ENCODE measurements around the gene KCNN4. TPM values are rescaled to one million over a fixed set of nuclear protein-coding genes. Genes with fewer than 3 reads are reported as not detected.

The KCNN4 gene
- total RNA-seq, 1 donor from 2014 or later: 0.41 TPM

GRCh38 chr19:43759515-43759914 lies 21.3 kb downstream of the KCNN4 start:
- ATAC-seq (no peak), DNase-seq (ENCODE audit: missing footprints) (no peak)
- intact Hi-C loops (cut with DNase I): loop anchor here (10.0 kb wide), 1 partner anchor 175 kb away; the partner anchor contains the start of gene ZNF45

DNA sequence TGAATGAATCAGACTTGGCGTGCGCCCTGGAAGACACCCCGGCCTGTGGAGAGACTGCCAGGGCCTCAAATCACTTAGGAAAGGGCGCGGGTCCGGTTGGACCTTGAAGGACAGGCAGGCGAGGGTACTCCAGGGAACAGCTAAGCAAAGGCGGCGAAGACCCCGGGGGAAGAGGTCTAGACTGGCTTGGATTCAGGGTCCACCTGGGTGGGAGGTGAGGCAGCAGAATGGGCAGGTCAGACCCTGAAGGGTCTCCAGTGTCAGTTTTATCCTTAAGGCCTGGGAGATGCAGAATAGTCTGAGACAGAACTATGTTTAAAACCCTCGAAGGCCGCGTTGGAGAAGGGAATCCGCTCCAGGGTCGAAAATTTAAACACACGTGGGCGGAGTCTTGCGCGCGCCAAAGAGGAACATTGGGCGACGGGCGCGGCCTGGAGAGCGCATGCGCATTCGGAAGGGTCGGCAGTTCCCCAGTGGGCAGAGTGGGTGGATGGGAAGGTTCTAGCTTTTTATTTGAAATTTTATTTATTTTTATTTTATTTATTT lies 25.4 kb downstream of the KCNN4 start:
- intact Hi-C loops (cut with DNase I): loop anchor here (2.0 to 10.0 kb wide), 2 partner anchors 87 to 179 kb away; partner anchors contain the start of gene ZNF45
- DNase-seq (ENCODE audit: missing footprints): peak; percentile 90
- ATAC-seq: peak; percentile 74

GRCh38 chr19:43754503-43755255 lies 26.1 kb downstream of the KCNN4 start, which contains the start of gene SMG9:
TSS of gene SMG9 (minus strand) at chr19:43754962. CDS start at chr19:43750741, 4,221 bp downstream.
- ATAC-seq (peak; percentile 96), DNase-seq (ENCODE audit: missing footprints) (peak; percentile 99)
- intact Hi-C loops (cut with DNase I): loop anchor here (2.0 to 10.0 kb wide), 2 partner anchors 86 to 180 kb away; partner anchors contain the start of gene ZNF45

GRCh38 chr19:43754253-43754502 lies 26.6 kb downstream of the KCNN4 start:
- intact Hi-C loops (cut with DNase I): loop anchor here (2.0 to 10.0 kb wide), 2 partner anchors 85 to 181 kb away; partner anchors contain the start of gene ZNF45
- no peak for DNase-seq (ENCODE audit: missing footprints)
- ATAC-seq: no peak

DNA sequence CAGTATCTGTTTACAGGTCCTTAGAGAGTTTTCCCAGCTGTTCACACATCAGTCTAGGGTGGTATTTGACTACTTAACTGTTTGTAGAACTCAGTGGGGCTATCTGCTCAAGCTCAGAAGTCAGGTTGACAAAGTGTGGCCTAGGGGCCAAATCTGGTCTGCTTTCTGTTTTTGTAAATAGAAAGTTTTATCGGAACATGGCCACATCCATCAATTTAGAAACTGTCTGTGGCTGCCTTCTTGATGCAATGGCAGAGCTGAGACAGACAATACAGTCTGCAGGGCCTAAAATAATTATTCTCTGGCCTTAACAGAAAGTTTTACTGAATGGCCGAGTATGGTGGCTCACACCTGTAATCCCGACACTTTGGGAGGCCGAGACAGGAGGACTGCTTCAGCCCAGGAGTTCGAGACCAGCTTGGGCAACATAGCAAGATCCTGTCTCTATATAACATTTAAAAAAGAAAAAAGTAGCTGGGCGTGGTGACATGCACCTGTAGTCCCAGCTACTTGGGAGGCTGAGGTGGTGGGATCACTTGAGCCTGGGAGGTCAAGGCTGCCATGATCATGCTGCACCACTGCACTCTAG lies 28.4 kb downstream of the KCNN4 start:
- intact Hi-C loops (cut with DNase I): loop anchor here (10.0 kb wide), 1 partner anchor 182 kb away; the partner anchor contains the start of gene ZNF45
- DNase-seq (ENCODE audit: missing footprints) (no peak), ATAC-seq (no peak)

DNA sequence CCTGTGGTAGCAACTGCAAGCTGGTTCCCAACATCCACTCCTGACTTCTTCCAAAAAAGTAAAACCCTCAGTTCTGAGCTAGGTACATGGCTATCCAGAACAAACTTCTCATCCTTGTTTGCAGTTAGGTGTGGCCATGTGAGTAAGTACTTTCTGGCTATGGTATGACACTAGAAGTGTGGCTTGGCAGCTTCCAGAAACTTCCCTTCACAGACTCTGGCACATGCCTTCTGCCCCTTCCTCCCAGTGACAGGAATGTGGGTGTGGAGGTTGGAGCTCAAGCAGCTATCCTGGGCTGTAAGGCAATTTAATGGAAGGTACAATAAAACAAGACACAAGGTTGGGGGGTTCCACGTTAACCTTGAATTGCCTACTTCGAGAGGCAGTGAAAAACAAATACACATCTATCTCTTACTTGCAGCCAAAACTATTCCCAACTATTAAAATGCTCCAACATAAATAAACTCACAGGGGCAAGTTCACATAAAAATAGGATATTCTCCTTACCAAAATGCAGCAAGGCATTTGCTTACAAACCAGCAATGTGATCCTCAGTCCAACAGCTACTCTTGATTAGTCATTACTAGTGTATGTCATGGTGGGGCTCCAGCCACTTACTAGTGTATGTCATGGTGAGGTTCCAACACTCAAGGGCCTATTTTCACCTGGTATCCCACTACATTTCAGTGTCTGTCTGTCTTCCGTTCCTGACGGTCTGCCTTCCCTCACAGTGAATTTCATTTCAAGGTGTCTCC lies 29.1 kb downstream of the KCNN4 start:
- DNase-seq (ENCODE audit: missing footprints) (no peak), ATAC-seq (no peak)
- intact Hi-C loops (cut with DNase I): loop anchor here (10.0 kb wide), 1 partner anchor 183 kb away; the partner anchor contains the start of gene ZNF45

DNA sequence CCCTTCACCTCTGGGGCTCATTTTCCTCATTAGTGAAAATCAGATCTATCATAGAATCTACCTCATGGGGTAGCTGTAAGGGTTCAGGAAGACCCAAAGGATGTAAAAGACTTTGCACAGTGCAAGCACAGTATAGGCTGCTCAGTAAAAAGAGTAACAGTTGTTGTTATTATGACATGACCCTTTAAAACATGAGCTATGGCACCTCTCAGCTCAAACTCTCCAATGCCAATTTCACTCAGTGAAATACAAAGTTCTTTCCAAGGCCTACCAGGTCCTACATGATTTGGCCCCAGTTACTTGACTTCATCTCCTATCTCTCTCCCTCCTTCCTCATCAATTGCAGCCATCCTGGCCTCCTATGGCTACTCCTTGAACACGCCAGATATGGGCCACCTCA lies 30.9 kb downstream of the KCNN4 start:
- intact Hi-C loops (cut with DNase I): loop anchor here (10.0 kb wide), 1 partner anchor 185 kb away; the partner anchor contains the start of gene ZNF45
- DNase-seq (ENCODE audit: missing footprints): no peak
- ATAC-seq: no peak

DNA sequence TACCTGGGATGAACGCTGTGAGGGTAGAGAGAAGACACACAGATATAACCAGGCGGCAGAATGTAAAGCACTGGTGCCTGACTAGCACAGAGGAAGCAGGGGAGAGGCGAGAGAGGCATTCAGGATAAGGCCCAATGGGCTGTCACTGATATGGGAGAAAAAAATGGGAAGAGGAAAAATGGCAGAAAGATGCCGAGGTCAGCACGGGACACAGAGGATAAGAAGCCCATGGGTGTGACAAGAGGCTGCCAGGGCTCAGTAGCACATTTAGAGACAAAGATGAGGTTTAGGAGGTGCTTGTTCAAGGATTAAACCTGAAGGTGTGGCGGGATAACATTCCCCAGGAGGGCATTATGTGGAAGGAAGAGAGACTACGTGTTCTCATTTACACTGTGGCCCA lies 31.6 kb downstream of the KCNN4 start:
- no peak for ATAC-seq
- no peak for DNase-seq (ENCODE audit: missing footprints)
- intact Hi-C loops (cut with DNase I): no loop called here

- intact Hi-C loops (cut with DNase I): no loop called here
- ATAC-seq (no peak), DNase-seq (ENCODE audit: missing footprints) (no peak)
Measured at GRCh38 chr19:43748685-43749084, 32.1 kb downstream of the KCNN4 start.

GRCh38 chr19:43748205-43748594 lies 32.6 kb downstream of the KCNN4 start:
- intact Hi-C loops (cut with DNase I): no loop called here
- DNase-seq (ENCODE audit: missing footprints) (no peak), ATAC-seq (no peak)

GRCh38 chr19:43747557-43748204 lies 33.1 kb downstream of the KCNN4 start:
- no peak for ATAC-seq
- intact Hi-C loops (cut with DNase I): no loop called here
- no peak for DNase-seq (ENCODE audit: missing footprints)

- intact Hi-C loops (cut with DNase I): no loop called here
- no peak for ATAC-seq
- DNase-seq (ENCODE audit: missing footprints): no peak
Measured at GRCh38 chr19:43743059-43743458, 37.7 kb downstream of the KCNN4 start.

DNA sequence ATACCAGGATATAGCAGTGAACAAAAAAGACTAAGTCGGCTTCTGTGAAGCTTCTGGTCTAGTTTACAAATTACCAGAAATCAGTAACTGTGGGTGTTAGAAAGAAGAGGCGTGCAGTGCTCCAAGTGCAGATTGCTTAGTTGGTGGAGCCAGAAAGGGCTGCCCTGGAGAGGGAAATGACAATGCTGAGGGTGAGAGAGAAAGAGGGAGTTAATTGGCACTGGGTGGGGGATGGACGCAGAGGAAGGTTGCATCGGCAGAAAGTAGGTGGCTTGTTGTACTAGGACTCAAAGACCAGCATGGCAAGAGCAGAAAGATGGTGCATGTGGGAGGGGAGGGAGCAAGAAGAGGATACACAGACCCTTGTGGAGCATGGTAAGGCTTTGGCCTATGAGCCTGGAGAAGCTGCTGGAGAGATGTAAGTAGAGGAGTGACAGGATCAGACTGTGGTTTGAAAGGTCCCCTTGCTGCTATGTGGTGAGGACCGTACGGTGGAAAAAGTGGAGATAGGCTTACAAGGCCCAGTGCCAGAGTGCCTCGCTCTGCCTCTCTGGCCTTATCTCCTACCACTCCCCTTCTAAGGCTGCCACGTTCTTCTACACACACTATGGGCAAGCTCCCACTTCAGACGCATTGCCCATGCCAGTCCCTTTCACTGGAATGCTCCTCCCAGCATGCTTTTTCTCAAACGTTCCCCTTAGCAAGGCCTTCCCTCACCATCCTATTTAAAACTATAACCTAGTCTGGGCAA lies 39.5 kb downstream of the KCNN4 start:
- ATAC-seq (peak; percentile 47), DNase-seq (ENCODE audit: missing footprints) (no peak)
- intact Hi-C loops (cut with DNase I): no loop called here

DNA sequence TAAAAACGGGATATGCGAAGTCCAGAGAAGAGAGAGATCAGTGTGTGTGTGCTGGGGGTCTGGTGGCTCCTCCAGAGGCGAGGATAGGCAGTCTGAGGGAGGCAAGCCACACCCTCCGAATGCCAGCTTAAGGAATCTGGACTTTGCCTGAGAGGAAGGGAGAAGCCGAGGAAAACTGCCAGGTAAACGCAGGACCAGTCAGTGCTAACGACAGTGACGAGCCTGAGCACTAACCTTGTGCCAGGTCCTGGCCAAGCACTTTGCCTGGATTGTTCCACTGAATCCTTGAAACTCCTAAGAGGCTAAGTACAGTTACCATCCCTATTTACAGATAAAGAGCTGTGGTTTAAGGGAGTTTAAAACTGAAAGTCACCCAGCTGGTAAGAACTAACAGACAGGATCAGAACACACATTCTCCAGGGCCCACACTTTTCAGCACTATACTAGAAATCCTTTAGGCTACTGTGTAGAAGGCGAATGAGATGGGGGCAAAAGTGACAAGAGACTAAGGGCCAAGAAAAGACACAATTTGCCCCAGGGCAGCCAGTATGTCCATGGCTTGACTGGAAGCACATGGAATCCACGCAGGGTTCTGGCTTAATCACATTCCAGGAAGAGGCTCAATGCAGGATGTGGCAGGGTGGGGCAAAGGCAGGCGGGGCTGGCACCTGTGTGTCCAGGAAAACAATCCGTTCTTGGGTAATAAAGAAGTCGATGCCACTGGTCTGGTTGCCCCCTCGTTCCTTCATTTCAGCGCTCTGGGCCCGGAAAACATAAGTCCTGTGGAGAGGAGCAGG lies 41.1 kb downstream of the KCNN4 start:
- DNase-seq (ENCODE audit: missing footprints): no peak
- no peak for ATAC-seq
- intact Hi-C loops (cut with DNase I): no loop called here

DNA sequence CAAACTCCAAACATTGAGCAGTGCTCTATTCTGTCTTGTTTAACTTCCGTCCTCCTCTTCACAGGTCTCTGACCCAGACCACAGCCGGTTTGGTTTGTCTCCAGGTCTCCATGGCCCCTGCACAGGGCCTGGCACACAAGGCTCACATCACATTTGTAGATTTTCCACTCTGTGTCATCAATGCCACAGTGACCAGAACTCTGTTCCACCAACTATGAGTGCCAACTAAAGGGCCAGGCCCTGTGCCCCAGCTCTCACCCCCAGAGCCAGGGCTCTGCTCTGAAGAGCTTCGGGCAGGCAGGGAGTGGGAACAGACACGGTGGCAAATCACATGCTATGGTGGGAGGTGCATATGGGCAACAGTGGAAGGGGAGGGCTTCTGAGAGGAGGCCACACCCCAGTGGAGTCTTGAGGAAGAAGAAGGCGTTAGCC lies 42.0 kb downstream of the KCNN4 start:
- DNase-seq (ENCODE audit: missing footprints): no peak
- intact Hi-C loops (cut with DNase I): no loop called here
- ATAC-seq: peak; percentile 49

DNA sequence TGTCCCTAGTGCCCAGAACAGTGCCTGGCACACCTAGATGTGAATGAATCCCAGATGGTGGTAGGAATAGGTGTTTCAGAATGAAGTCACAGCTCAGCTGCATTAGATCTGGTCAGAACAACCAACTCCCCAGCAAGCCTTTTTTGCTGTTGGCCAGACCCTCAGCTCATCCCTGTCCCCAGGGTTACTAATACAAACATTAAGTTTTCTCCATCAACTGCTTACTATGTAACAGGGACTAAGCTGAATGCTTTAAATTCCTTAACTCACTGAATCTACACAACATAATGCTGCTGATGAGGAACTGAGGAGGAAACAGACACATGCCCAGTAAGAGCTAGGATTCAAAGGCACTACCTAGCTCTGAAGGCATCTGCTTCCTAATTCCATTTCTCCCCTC lies 44.8 kb downstream of the KCNN4 start:
- no peak for DNase-seq (ENCODE audit: missing footprints)
- ATAC-seq: no peak
- intact Hi-C loops (cut with DNase I): no loop called here

- DNase-seq (ENCODE audit: missing footprints): no peak
- ATAC-seq: no peak
- intact Hi-C loops (cut with DNase I): no loop called here
Measured at GRCh38 chr19:43735013-43735412, 45.8 kb downstream of the KCNN4 start.
